ENCODE results near the gene GJC3. TPM values are rescaled to one million over a fixed set of nuclear protein-coding genes. Genes with fewer than 3 reads are reported as not detected.

Gene GJC3
- total RNA-seq, 4 donors from 2014 or later: not detected

DNA sequence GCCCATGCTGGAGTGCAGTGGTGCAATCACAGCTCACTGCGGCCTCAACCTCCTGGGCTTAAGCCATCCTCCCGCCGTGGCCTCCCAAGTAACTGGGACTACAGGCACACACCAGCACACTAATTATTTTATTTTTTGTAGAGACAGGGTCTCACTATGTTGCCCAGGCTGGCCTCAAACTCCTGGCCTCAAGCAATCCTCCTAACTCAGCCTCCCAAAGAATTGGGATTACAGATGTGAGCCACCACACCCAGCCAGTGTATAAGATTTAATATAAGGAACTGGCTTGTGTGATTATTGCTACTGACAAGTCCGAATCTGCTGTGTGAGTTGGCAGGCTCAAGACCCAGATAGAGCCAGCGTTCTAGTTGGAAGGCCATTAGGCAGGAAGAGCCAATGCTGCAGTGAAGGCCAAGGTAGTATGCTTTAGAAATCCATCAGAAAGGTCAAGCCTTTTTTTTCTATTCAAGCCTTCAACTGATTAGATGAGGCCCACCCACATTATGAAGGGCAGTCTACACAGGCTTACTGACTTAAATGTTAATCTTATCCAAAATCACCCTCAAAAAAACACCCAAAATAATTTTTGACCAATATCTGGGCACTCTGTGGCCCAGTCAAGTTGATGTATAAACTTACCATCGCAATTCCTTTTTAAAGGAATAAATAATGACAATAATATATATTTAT is 29.4 kb downstream of the GJC3 start:
- Histone ChIP-seq H3K9me3 (no peaks in the 10 kb centered on the region), H3K27ac (no peak overlapping the region), H3K27me3 (no peaks in the 10 kb centered on the region), H3K36me3 (peaks cover 0 to 59% (median 0%) of the 10 kb centered on the region in 3 donors), H3K4me1 (no peaks in the 10 kb centered on the region), H3K4me3 (no peak overlapping the region)
- TF ChIP-seq, protein P1, sequence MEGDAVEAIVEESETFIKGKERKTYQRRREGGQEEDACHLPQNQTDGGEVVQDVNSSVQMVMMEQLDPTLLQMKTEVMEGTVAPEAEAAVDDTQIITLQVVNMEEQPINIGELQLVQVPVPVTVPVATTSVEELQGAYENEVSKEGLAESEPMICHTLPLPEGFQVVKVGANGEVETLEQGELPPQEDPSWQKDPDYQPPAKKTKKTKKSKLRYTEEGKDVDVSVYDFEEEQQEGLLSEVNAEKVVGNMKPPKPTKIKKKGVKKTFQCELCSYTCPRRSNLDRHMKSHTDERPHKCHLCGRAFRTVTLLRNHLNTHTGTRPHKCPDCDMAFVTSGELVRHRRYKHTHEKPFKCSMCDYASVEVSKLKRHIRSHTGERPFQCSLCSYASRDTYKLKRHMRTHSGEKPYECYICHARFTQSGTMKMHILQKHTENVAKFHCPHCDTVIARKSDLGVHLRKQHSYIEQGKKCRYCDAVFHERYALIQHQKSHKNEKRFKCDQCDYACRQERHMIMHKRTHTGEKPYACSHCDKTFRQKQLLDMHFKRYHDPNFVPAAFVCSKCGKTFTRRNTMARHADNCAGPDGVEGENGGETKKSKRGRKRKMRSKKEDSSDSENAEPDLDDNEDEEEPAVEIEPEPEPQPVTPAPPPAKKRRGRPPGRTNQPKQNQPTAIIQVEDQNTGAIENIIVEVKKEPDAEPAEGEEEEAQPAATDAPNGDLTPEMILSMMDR (IDR thresholded peaks at IDR 0.05): no peak
- no peak for TF ChIP-seq POLR2A (IDR thresholded peaks at IDR 0.05)
- no peak for DNase-seq

DNA sequence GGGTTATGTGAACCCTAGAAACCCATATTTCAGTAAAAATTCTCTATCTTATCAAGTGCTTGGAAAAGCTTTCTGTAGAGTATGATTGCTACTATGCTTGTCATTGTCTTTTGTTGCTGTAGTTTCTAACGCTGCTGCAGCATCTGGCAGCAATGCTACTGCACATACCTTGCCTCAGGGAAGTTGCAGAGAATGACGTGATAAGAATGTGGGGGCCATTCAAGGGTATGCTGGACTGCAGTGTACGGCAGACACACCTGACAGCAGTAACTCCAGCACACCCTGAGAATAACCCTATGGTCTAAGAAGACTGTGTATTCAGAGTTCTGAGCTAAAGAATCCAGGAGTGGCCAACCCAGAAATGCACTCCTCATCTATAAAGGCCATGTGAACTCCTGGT is 30.6 kb downstream of the GJC3 start:
- no peaks in the 10 kb centered on the region for H3K27me3 ChIP-seq
- H3K36me3 ChIP-seq: peaks cover 0 to 49% (median 0%) of the 10 kb centered on the region in 3 donors
- H3K4me1 ChIP-seq: no peaks in the 10 kb centered on the region
- no peaks in the 10 kb centered on the region for H3K9me3 ChIP-seq
- no peak overlapping the region for H3K27ac ChIP-seq
- DNase-seq: no peak
- H3K4me3 ChIP-seq: no peak overlapping the region
- TF ChIP-seq POLR2A (IDR thresholded peaks at IDR 0.05): no peak
- TF ChIP-seq, protein P1 (IDR thresholded peaks at IDR 0.05): no peak

DNA sequence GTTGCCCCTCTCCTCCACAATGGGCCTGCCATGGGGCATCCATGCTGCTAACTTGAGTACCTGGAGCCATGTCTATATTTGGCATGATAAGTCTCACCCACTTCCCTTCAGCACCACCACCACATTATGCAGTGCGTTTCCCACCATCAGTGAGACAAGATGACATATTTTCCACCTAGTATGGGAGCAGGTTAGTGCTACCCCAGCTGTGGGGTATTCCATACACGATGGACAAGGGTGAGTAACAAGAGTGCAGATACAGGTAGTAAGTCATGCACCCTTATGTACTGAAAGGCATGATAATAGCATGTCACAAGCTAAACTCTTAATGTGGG is 31.4 kb downstream of the GJC3 start:
- H3K4me3 ChIP-seq: no peak overlapping the region
- TF ChIP-seq POLR2A (IDR thresholded peaks at IDR 0.05): no peak
- TF ChIP-seq, protein P1 (IDR thresholded peaks at IDR 0.05): no peak
- H3K9me3 ChIP-seq: no peaks in the 10 kb centered on the region
- H3K27me3 ChIP-seq: no peaks in the 10 kb centered on the region
- H3K36me3 ChIP-seq: peaks cover 0 to 41% (median 0%) of the 10 kb centered on the region in 3 donors
- H3K27ac ChIP-seq: no peak overlapping the region
- no peaks in the 10 kb centered on the region for H3K4me1 ChIP-seq
- no peak for DNase-seq

DNA sequence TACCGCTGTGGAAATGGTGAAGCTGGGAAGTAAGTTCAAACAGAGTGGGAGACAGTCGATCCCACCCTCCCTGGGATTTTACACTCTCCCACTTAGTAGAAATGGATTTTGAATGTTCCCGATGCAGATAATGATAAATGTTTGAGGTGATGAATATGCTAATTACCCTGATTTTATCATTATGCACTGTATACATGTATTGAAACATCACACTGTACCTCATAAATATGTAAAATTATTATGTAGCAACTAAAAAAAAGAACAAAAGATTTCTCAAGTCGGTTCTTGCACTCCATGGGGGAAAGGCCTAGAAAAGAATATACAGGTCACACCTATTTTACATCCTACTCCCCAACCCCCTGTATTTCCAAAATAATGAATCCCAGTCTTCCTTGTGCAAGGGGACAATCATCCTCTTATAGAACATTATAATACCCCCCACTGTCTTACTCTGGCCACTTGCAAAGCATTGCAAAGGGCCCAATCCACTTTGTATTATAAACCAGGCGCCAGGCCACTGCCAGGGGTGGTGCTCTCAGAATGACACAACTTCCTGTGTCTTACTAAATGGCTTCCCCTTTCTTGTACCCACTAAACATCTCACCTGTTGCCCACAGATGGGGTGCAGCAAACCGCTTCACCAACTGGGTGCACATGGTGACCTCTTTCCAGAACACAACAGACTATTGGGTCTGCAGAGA is 31.9 kb downstream of the GJC3 start:
- H3K4me3 ChIP-seq: no peak overlapping the region
- TF ChIP-seq POLR2A (IDR thresholded peaks at IDR 0.05): no peak
- TF ChIP-seq, protein P1 (IDR thresholded peaks at IDR 0.05): no peak
- H3K36me3 ChIP-seq: peaks cover 0 to 37% (median 0%) of the 10 kb centered on the region in 3 donors
- no peak for DNase-seq
- H3K27me3 ChIP-seq: no peaks in the 10 kb centered on the region
- H3K27ac ChIP-seq: no peak overlapping the region
- H3K4me1 ChIP-seq: no peaks in the 10 kb centered on the region
- H3K9me3 ChIP-seq: no peaks in the 10 kb centered on the region

DNA sequence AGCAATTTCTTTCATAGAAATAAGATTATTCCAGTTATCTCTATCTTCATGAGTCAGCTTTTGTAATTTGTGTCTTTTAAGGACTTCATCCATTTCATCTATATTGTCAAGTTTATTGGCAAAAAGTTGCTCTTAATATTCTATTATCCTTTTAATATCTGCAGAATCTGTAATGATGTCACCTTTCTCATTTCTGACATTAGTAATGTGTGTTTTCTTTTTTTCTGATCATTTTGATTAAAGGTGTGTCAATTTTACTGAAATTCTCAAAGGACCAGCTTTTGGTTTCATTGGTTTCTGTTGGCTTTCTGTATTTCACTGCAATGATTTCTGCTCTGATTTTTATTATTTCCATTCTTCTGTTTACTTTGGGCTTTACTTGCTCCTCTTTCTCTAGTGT is 34.7 kb downstream of the GJC3 start:
- Histone ChIP-seq H3K9me3 (no peaks in the 10 kb centered on the region), H3K4me3 (no peak overlapping the region), H3K36me3 (peaks cover 0 to 32% (median 0%) of the 10 kb centered on the region in 3 donors), H3K4me1 (no peaks in the 10 kb centered on the region), H3K27ac (no peak overlapping the region), H3K27me3 (no peaks in the 10 kb centered on the region)
- TF ChIP-seq POLR2A (IDR thresholded peaks at IDR 0.05): no peak
- TF ChIP-seq, protein P1 (IDR thresholded peaks at IDR 0.05): no peak
- DNase-seq: no peak

Measured in Peyer's patch (tissue), 4 donors.